NT2/D1 (cell line): ENCODE results near the gene PHF23.

Experiments used
- DNase-seq: peaks from one replicate; pipeline ENCODE4 v3.0.0-alpha.2; 2011; ENCODE audit warnings: low read depth, low spot score
- H3K27me3 ChIP-seq: 2 replicates; pipeline ENCODE4 v1.6.0; 2011; ENCODE audit warnings: mild to moderate bottlenecking; ENCODE audit not compliant: insufficient read length, insufficient read depth
- H3K36me3 ChIP-seq: 2 replicates; pipeline ENCODE4 v1.6.1; 2011; ENCODE audit warnings: mild to moderate bottlenecking, low read length, mixed read lengths; ENCODE audit not compliant: insufficient read depth, insufficient read length
- H3K4me1 ChIP-seq: 2 replicates; pipeline ENCODE4 v1.5.1; 2011; ENCODE audit not compliant: insufficient read depth, insufficient read length
- H3K4me3 ChIP-seq: 2 replicates; pipeline ENCODE4 v1.5.1; 2011; ENCODE audit warnings: low read depth; ENCODE audit not compliant: insufficient read length
- H3K9ac ChIP-seq: 2 replicates; pipeline ENCODE4 v1.6.0; 2011; ENCODE audit warnings: low read depth; ENCODE audit not compliant: insufficient read length
- H3K9me3 ChIP-seq: 2 replicates; pipeline ENCODE4 v1.5.1; 2011; ENCODE audit warnings: mild to moderate bottlenecking, low read length; ENCODE audit not compliant: insufficient read depth
- SUZ12 ChIP-seq: IDR thresholded peaks from 2 replicates; pipeline ENCODE4 v1.6.1; 2011; ENCODE audit not compliant: insufficient read length, insufficient read depth; ENCODE audit errors: extremely low read depth
- YY1 ChIP-seq: IDR thresholded peaks from 2 replicates; pipeline ENCODE4 v1.6.1; 2011; ENCODE audit not compliant: insufficient read length, insufficient read depth
- ZNF274 ChIP-seq: IDR thresholded peaks from 2 replicates; pipeline ENCODE4 v1.6.1; 2011; ENCODE audit warnings: mild to moderate bottlenecking, low read depth, low read length

PHF23 gene

DNA sequence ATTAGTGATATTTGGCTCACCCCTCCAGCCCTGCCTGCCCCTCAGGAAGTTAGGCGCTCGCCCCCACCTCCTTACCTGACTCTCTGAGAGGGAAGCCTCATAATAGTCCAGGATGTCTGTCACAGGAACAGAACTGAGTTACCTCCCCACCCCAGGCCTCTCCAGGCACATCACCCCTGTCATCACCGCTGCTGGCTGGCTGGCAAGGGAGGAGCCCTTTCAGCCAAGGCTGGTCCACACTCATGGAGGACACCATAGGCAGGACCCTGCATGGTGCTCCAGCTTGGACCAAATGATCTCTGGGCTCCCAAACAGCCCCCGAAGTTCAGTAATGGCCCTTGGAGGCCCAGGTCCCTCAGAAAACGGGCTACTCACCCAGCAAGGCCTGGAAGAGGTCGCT lies 21.1 kb downstream of the PHF23 start:
- Histone ChIP-seq H3K9me3 (no peaks in the 10 kb centered on the region), H3K4me3 (no peak overlapping the region)

DNA sequence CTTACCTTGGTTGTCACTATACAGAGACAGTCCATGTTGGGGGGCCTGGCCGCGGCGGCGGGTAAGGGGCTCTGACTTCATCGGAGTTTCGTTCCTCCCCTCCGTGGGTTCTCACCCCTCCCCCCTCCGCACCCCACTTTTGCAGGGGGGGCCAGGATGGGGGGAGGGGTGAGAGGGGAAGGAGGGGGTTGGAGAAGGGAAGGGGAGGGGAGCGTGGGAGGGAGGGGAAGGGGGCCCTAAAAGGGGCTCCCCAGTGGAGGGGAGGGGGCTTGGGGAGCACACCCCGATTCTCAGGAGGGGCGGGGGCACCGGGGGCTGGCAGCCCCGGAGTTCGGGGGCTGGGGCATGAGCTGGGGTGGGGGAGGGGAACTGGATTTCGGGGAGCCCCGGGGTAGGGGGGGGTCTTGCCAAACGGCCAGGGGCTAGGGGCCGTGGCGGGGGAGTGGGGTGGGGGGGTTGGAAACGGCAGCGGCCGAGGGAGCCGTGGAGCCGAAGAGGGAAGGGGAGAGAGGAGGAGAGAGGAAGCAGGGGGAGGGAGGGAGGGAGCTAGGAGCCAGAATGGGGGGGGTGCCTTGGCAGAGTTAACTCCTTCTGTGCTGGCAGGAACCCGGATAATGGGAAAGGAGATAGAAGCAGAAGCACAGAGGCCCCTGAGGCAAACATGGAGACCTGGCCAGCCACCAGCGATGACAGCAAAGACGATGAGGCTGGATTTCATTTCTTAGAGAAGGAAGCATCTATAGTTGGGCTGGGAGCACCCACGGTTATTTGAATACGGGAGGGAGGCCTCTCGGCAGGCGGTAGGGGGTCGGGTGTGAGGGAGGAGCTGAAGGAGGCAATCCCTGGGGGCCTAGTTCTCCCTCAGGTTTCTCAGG lies 21.9 kb downstream of the PHF23 start:
- H3K9ac ChIP-seq: peak overlapping the region; percentile 79
- DNase-seq: no peak
- no peaks in the 10 kb centered on the region for H3K27me3 ChIP-seq
- peak overlapping the region; percentile 50 for H3K4me3 ChIP-seq
- H3K4me1 ChIP-seq: peaks cover 11% of the 10 kb centered on the region
- no peak for TF ChIP-seq SUZ12
- TF ChIP-seq ZNF274: no peak
- no peak for TF ChIP-seq YY1
- no peaks in the 10 kb centered on the region for H3K9me3 ChIP-seq
- H3K36me3 ChIP-seq: peaks cover 18% of the 10 kb centered on the region

More for the DNA sequence above, 21.1 kb downstream of the PHF23 start:
- peak overlapping the region; percentile 70 for H3K9ac ChIP-seq
- peaks cover 14% of the 10 kb centered on the region for H3K4me1 ChIP-seq
- peaks cover 26% of the 10 kb centered on the region for H3K36me3 ChIP-seq
- DNase-seq: no peak
- TF ChIP-seq YY1 (no peak), SUZ12 (no peak), ZNF274 (no peak)
- H3K27me3 ChIP-seq: no peaks in the 10 kb centered on the region

DNA sequence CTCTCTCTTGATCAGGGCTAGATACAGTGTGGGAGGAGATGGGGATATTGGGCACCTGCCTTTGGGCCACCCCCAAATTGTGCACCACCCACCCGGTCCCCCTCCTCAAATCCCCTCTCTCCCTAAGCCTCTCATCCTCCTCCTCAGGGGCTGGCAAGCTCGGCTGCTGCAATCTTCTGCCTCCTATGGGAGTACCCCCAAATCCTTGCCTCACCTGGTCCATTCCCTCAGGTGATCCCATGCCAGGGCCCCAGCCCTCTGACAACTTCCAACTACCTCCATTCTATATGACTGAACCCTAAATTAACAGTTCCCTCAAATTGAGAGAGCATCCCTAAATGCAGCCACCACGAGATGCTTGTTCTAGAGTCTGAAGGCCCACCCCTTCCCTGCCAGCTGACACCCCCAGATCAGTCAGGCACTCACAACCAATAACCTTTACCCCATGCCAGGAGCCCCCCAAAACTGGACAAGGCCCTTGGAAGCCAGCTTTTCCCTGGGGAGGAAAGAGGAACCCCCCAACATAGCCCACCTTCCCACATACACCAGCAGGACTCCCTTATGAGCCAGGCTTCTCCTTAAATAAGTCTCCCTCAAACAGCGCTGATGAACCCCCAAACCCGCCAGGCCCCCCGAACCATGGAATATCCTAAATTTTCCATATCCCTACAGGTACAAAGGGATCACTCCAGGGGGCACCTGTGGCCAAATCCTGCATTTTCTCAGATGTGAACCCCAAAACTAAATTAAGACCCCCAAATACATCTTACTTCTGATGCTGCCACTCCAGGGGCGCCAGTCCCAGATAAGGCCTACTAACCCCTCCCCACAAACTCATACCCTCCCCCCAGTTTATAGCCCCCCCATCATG lies 22.8 kb downstream of the PHF23 start:
- H3K4me3 ChIP-seq: peak overlapping the region; percentile 50
- H3K9ac ChIP-seq: peak overlapping the region; percentile 79

DNA sequence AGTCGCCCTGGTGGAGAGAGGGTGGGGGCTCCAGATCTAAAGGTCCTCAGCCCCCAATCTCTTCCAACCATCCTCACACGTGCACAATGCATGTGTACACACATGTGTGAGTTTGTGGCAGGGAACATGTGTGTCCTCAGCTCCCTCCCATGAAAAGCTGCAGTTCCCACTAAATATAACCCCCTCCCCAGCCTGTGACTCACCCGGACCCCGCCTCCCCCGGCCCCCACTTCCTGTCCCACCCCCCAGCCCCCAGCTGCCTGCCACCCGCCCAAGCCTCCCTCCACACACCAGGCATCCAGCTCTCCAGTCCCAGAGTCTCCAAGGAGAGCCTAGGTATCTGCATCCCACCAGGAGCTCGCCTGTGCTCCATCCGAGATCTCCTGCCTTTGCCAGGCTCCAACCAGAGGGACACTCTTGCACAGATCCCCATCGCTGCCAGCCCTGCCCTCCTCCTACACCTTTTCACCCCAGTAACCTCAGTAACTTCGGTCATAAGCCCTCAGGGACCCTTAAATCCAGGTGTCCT lies 23.5 kb downstream of the PHF23 start:
- Histone ChIP-seq H3K36me3 (peaks cover 2% of the 10 kb centered on the region), H3K27me3 (no peaks in the 10 kb centered on the region), H3K4me1 (peaks cover 10% of the 10 kb centered on the region), H3K9ac (peak overlapping the region; percentile 79), H3K9me3 (no peaks in the 10 kb centered on the region), H3K4me3 (peak overlapping the region; percentile 50)
- no peak for DNase-seq
- TF ChIP-seq YY1 (no peak), SUZ12 (no peak), ZNF274 (no peak)

More for the DNA sequence above, 22.8 kb downstream of the PHF23 start:
- TF ChIP-seq SUZ12 (no peak), ZNF274 (no peak), YY1 (no peak)
- Histone ChIP-seq H3K9me3 (no peaks in the 10 kb centered on the region), H3K36me3 (peaks cover 9% of the 10 kb centered on the region), H3K4me1 (peaks cover 11% of the 10 kb centered on the region), H3K27me3 (no peaks in the 10 kb centered on the region)
- DNase-seq: no peak

DNA sequence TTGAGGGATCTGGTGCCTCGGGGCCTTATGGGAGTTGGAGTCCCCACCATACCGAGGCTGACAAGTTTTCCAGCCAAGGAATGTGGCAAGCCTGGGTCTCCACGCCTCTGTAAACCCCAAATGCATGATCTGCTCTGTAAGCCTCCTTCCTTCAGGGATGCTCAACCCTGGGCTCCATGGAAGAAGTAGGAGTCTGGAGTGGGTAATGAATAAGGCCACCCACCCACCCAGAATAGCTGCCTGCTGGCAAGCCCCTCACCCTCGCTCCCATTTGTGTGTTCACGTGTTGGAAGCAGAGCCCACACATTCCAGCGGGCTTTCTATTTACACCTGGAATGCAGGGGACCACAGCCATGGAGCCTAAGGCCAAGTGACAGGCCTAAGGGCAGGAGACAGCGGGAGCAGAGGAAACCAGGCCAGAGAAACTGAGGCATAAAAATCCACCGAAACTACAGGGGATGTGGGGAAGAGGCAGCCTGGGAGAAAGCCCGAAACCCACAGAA lies 24.1 kb downstream of the PHF23 start:
- H3K36me3 ChIP-seq: no peaks in the 10 kb centered on the region
- H3K4me1 ChIP-seq: peaks cover 10% of the 10 kb centered on the region
- no peaks in the 10 kb centered on the region for H3K9me3 ChIP-seq
- H3K9ac ChIP-seq: peak overlapping the region; percentile 37
- TF ChIP-seq YY1 (no peak), ZNF274 (no peak), SUZ12 (no peak)
- no peaks in the 10 kb centered on the region for H3K27me3 ChIP-seq
- H3K4me3 ChIP-seq: peak overlapping the region; percentile 20
- no peak for DNase-seq

DNA sequence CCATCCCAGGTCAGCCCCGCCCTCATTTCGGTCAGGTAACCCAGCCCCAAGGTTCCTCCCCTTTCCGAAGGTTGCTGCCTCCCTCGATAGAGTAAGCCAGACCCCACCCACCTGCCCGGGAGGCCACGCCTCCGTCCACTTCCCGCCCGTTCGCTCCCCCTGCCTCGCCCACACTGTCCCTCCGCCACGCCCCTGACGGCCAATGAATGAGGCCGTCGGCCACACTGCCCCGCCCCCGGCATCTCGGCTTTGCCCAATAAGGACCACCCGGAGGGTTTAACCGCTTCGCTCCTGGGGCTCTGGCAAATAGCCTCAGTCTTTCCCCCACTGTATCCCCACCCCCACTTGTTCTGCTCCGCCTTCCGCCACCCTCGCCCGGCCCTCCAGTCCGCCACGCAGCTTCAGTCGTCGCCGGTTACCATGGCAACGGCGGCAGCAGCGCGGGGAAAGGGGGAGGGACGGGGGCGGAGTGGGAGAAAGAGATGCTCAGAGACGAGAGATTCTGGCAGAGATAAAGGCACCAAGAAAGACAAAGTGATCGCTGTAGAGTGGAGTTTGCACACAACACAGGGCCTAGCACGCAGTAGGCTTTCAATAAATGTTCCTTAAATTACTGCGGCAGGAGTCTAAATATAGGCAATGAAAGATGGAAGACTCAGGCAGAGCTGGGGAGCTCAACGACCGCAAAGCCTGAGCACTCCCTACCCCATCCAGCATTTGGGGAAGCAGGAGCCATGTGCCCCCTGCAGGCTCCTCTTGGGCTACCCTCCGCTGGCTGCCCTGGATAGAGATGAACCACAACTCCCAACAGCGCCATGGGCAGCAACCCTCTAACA lies 24.7 kb downstream of the PHF23 start:
- Histone ChIP-seq H3K27me3 (no peaks in the 10 kb centered on the region), H3K9ac (no peak overlapping the region), H3K4me3 (peak overlapping the region; percentile 36), H3K36me3 (no peaks in the 10 kb centered on the region), H3K4me1 (peaks cover 10% of the 10 kb centered on the region), H3K9me3 (no peaks in the 10 kb centered on the region)
- TF ChIP-seq ZNF274 (no peak), YY1 (no peak), SUZ12 (no peak)
- peak; percentile 96 for DNase-seq
